Measurements from ENCODE around the gene MYO1D.

DNA sequence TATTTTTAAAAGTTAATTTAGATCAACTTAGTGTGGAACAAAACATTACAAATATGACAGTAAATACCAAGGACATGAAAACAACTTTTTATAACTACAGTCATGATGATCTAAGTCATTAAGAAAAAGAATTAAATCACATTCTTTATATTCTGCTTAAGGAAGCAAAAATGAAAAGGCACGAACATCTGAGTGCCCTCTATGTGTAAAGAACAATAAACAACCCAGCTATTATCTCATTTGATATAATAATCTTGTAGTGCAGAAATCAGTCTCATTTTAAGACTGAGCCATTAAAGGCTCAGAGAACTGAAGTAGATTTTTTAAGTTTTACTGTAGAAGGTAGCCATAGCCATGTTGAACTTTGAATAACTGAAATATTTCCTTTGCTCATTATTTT lies 13.4 kb downstream of the MYO1D start:
- TF ChIP-seq, protein P1, sequence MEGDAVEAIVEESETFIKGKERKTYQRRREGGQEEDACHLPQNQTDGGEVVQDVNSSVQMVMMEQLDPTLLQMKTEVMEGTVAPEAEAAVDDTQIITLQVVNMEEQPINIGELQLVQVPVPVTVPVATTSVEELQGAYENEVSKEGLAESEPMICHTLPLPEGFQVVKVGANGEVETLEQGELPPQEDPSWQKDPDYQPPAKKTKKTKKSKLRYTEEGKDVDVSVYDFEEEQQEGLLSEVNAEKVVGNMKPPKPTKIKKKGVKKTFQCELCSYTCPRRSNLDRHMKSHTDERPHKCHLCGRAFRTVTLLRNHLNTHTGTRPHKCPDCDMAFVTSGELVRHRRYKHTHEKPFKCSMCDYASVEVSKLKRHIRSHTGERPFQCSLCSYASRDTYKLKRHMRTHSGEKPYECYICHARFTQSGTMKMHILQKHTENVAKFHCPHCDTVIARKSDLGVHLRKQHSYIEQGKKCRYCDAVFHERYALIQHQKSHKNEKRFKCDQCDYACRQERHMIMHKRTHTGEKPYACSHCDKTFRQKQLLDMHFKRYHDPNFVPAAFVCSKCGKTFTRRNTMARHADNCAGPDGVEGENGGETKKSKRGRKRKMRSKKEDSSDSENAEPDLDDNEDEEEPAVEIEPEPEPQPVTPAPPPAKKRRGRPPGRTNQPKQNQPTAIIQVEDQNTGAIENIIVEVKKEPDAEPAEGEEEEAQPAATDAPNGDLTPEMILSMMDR (IDR thresholded peaks at IDR 0.05), result no peak
- no peak for TF ChIP-seq EP300 (IDR thresholded peaks at IDR 0.05)
- no peak for TF ChIP-seq POLR2A (IDR thresholded peaks at IDR 0.05)
